GM23338 (cell line): ENCODE data around the gene MACROD1. TPM values are rescaled to one million over a fixed set of nuclear protein-coding genes. Genes with fewer than 3 reads are reported as not detected.

Source experiments
- ATAC-seq: fragments of 200-7000 bp; cut with Tn5 transposase; 3 replicates; pipeline ENCODE4 v1.9.1; 2020
- DNase-seq: peaks from one replicate; pipeline ENCODE4 v3.0.0-alpha.2; 2015; ENCODE audit warnings: low spot score
- H2AFZ ChIP-seq: fragments of 200-600 bp; sonication (generic); 2 replicates; pipeline ENCODE4 v1.8.0; 2016; ENCODE audit warnings: antibody characterized with exemption, mild to moderate bottlenecking, moderate library complexity
- H3F3A ChIP-seq: fragments of 200-600 bp; sonication (generic); replicated peaks from 2 replicates; pipeline ENCODE4 v1.8.0; 2017; ENCODE audit warnings: antibody characterized with exemption, mixed run types, low read depth
- H3K27ac ChIP-seq: fragments of 200-600 bp; sonication (generic); 2 replicates; pipeline ENCODE4 v1.6.1; 2016; ENCODE audit warnings: low read depth
- H3K27me3 ChIP-seq: fragments of 200-600 bp; sonication (generic); 2 replicates; pipeline ENCODE4 v1.8.0; 2016; ENCODE audit warnings: mild to moderate bottlenecking, mixed run types, moderate library complexity; ENCODE audit not compliant: insufficient read depth
- H3K36me3 ChIP-seq: fragments of 200-600 bp; sonication (generic); 2 replicates; pipeline ENCODE4 v1.8.0; 2016; ENCODE audit warnings: mild to moderate bottlenecking; ENCODE audit not compliant: insufficient read depth
- H3K4me1 ChIP-seq: fragments of 200-600 bp; sonication (generic); 2 replicates; pipeline ENCODE4 v1.8.0; 2016; ENCODE audit warnings: mild to moderate bottlenecking, moderate library complexity; ENCODE audit not compliant: insufficient read depth
- H3K4me2 ChIP-seq: fragments of 200-600 bp; sonication (generic); 2 replicates; pipeline ENCODE4 v1.7.1; 2017; ENCODE audit warnings: mixed run types
- H3K4me3 ChIP-seq: fragments of 200-600 bp; sonication (generic); 2 replicates; pipeline ENCODE4 v1.6.1; 2016; ENCODE audit warnings: mixed run types
- H3K79me2 ChIP-seq: fragments of 200-600 bp; sonication (generic); replicated peaks from 2 replicates; pipeline ENCODE4 v1.8.0; 2017; ENCODE audit warnings: mild to moderate bottlenecking; ENCODE audit not compliant: insufficient read depth
- H3K9me2 ChIP-seq: fragments of 200-600 bp; sonication (generic); 2 replicates; pipeline ENCODE4 v1.8.0; 2017; ENCODE audit not compliant: insufficient read depth
- H4K20me1 ChIP-seq: fragments of 200-600 bp; sonication (generic); replicated peaks from 2 replicates; pipeline ENCODE4 v1.8.0; 2017; ENCODE audit warnings: mild to moderate bottlenecking; ENCODE audit not compliant: insufficient read depth
- H3K27ac Mint-ChIP-seq: 2 replicates; pipeline ENCODE4 v1.8.0; 2020; ENCODE audit warnings: inconsistent platforms, mild to moderate bottlenecking, moderate library complexity, mixed read lengths
- H3K27me3 Mint-ChIP-seq: 3 replicates; pipeline ENCODE4 v1.8.0; 2022; ENCODE audit warnings: low read depth, mild to moderate bottlenecking, moderate library complexity, mixed read lengths, inconsistent platforms; ENCODE audit not compliant: insufficient read depth, poor library complexity
- H3K36me3 Mint-ChIP-seq: 3 replicates; pipeline ENCODE4 v1.8.0; 2021; ENCODE audit warnings: low read depth, mild to moderate bottlenecking, inconsistent platforms, moderate library complexity, mixed read lengths
- H3K4me1 Mint-ChIP-seq: 3 replicates; pipeline ENCODE4 v1.8.0; 2020; ENCODE audit warnings: mild to moderate bottlenecking, inconsistent platforms, mixed read lengths
- H3K4me3 Mint-ChIP-seq: 3 replicates; pipeline ENCODE4 v1.8.0; 2021; ENCODE audit warnings: moderate library complexity, mild to moderate bottlenecking, inconsistent platforms, mixed read lengths
- H3K9me3 Mint-ChIP-seq: 3 replicates; pipeline ENCODE4 v1.8.0; 2020; ENCODE audit warnings: moderate library complexity, mild to moderate bottlenecking, inconsistent platforms, mixed read lengths
- CREB1 ChIP-seq: fragments of 250-450 bp; sonication (Bioruptor Pico); IDR thresholded peaks from 2 replicates; pipeline ENCODE4 v1.5.0; 2020; ENCODE audit warnings: low read depth, mild to moderate bottlenecking, moderate library complexity
- ETS1 ChIP-seq: IDR thresholded peaks from 2 replicates; pipeline ENCODE4 v1.6.1; 2016; ENCODE audit warnings: antibody characterized with exemption
- EZH2 ChIP-seq: fragments of 200-600 bp; sonication (generic); IDR thresholded peaks from one replicate; pipeline ENCODE4 v1.8.0; 2017; ENCODE audit warnings: antibody characterized with exemption, mild to moderate bottlenecking, low read depth; ENCODE audit not compliant: unreplicated experiment
- EZH2phosphoT487 ChIP-seq: fragments of 200-600 bp; sonication (generic); IDR thresholded peaks from one replicate; pipeline ENCODE4 v1.8.1; 2018; ENCODE audit warnings: antibody characterized with exemption; ENCODE audit not compliant: unreplicated experiment
- JUNB ChIP-seq: IDR thresholded peaks from one replicate; pipeline ENCODE4 v1.6.1; 2016; ENCODE audit warnings: antibody characterized with exemption; ENCODE audit not compliant: unreplicated experiment
- POLR2AphosphoS5 ChIP-seq: IDR thresholded peaks from 2 replicates; pipeline ENCODE4 v1.6.1; 2016; ENCODE audit warnings: antibody characterized with exemption, low read depth
- ZNF114 ChIP-seq: fragments of 250-450 bp; sonication (Bioruptor Pico); IDR thresholded peaks from 2 replicates; pipeline ENCODE4 v1.5.0; 2020; ENCODE audit warnings: mild to moderate bottlenecking, moderate library complexity
- ZNF462 ChIP-seq: fragments of 250-450 bp; sonication (Bioruptor Pico); IDR thresholded peaks from 2 replicates; pipeline ENCODE4 v1.5.0; 2020; ENCODE audit warnings: mild to moderate bottlenecking, moderate library complexity
- polyA plus RNA-seq: library from polyadenylated mRNA; unstranded; fragments of >200 nt; fragmentation: Nextera tagmentation; extraction: Ambion mirVana; gene quantifications from 2 replicates; pipeline ENCODE4 v1.2.1, GENCODE V29; 2016
- total RNA-seq: library from RNA; depleted of rRNA; stranded (reverse); fragments of >200 nt; shearing (Covaris generic); gene quantifications from 2 replicates; pipeline ENCODE4 v1.2.3, GENCODE V29; 2014

The MACROD1 gene
- total and polyA plus RNA-seq, 2 experiments from 2014 or later = 33.0 to 51.6 TPM

- no peak for TF ChIP-seq ETS1
- no peak for TF ChIP-seq JUNB
- TF ChIP-seq CREB1 (CRISPR knock-in tag) = no peak
- TF ChIP-seq POLR2AphosphoS5 = no peak
- no peak overlapping the region for H2AFZ ChIP-seq
- H3K9me2 ChIP-seq = no peaks in the 10 kb centered on the region
- H3K4me1 Mint-ChIP-seq = peaks cover 25% of the 10 kb centered on the region
- peaks cover 23% of the 10 kb centered on the region for H3K79me2 ChIP-seq
- peaks cover 49% of the 10 kb centered on the region for H4K20me1 ChIP-seq
- H3K9me3 Mint-ChIP-seq = no peaks in the 10 kb centered on the region
- no peak overlapping the region; the same call in 1 of the 2 replicates for H3K27ac ChIP-seq
- no peaks in the 10 kb centered on the region for H3K27me3 ChIP-seq
- H3F3A ChIP-seq = peaks cover 45% of the 10 kb centered on the region
- H3K4me3 Mint-ChIP-seq = no peak overlapping the region
- no peak overlapping the region for H3K4me2 ChIP-seq
- ATAC-seq (no peak), DNase-seq (peak; percentile 48)
- no peak overlapping the region for H3K4me3 ChIP-seq
- peaks cover 13% of the 10 kb centered on the region; the same call in 1 of the 2 replicates for H3K4me1 ChIP-seq
- peaks cover 38% of the 10 kb centered on the region for H3K36me3 Mint-ChIP-seq
- no peak overlapping the region for H3K27ac Mint-ChIP-seq
- H3K36me3 ChIP-seq = peaks cover 13% of the 10 kb centered on the region
- H3K27me3 Mint-ChIP-seq = peaks cover 26% of the 10 kb centered on the region
These were observed 20.7 kb upstream of the MACROD1 start for GRCh38 chr11:64186492-64187165.

GRCh38 chr11:64185693-64186491 is 20.0 kb upstream of the MACROD1 start, which contains the start of gene STIP1:
TSS of gene STIP1 (plus strand) at chr11:64186171. CDS start at chr11:64186262, 91 bp downstream.
- ATAC-seq = peak; percentile 83
- H3K4me3 Mint-ChIP-seq = peak within 1 kb of the TSS; percentile 98; the same call in 2 of the 3 replicates
- H2AFZ ChIP-seq = peak within 1 kb of the TSS; percentile 80; the same call in 1 of the 2 replicates
- TF ChIP-seq ZNF114 (CRISPR knock-in tag) (no peak), ETS1 (no peak), ZNF462 (CRISPR knock-in tag) (no peak), EZH2phosphoT487 (no peak), CREB1 (CRISPR knock-in tag) (peak; percentile 79), POLR2AphosphoS5 (peak; percentile 76), EZH2 (no peak), JUNB (no peak)

More at GRCh38 chr11:64185693-64186491, 20.0 kb upstream of the MACROD1 start, which contains the start of gene STIP1:
- H3K27me3 ChIP-seq = no peaks in the 10 kb centered on the region
- H3K4me1 ChIP-seq = peaks cover 18% of the 10 kb centered on the region; the same call in 1 of the 2 replicates
- peak; percentile 100 for DNase-seq
- peaks cover 13% of the 10 kb centered on the region for H3K36me3 ChIP-seq
- no peaks in the 10 kb centered on the region for H3K9me2 ChIP-seq
- no peaks in the 10 kb centered on the region for H3K9me3 Mint-ChIP-seq
- H3K27ac Mint-ChIP-seq = peak within 1 kb of the TSS; percentile 99
- peak within 1 kb of the TSS; percentile 78 for H3K4me3 ChIP-seq
- peaks cover 23% of the 10 kb centered on the region for H3K79me2 ChIP-seq
- H3K27me3 Mint-ChIP-seq = peaks cover 29% of the 10 kb centered on the region
- peak within 1 kb of the TSS; percentile 92 for H3K4me2 ChIP-seq
- H3K27ac ChIP-seq = peak within 1 kb of the TSS; percentile 95
- peaks cover 42% of the 10 kb centered on the region for H4K20me1 ChIP-seq
- peaks cover 45% of the 10 kb centered on the region for H3F3A ChIP-seq
- peaks cover 38% of the 10 kb centered on the region for H3K36me3 Mint-ChIP-seq
- peaks cover 30% of the 10 kb centered on the region for H3K4me1 Mint-ChIP-seq
